T-helper 1 cell treated with Interleukin-12 subunit alpha and Interleukin-12 subunit beta and Interleukin-4 antibody, amounts not matched to agents 30 μg/mL and 1 μg/mL, for 36 hours (primary cell): Measurements from ENCODE around the gene STK36.

ENCODE experiments used
- H3K27ac Mint-ChIP-seq: one replicate; pipeline ENCODE4 v1.8.0; 2021; ENCODE audit warnings: mild to moderate bottlenecking, mixed read lengths
- H3K27me3 Mint-ChIP-seq: one replicate; pipeline ENCODE4 v1.8.0; 2021; ENCODE audit warnings: low read depth, mixed read lengths
- H3K36me3 Mint-ChIP-seq: one replicate; pipeline ENCODE4 v1.8.0; 2021; ENCODE audit warnings: low read depth, mixed read lengths
- H3K4me1 Mint-ChIP-seq: one replicate; pipeline ENCODE4 v1.8.0; 2021; ENCODE audit warnings: low read depth, mixed read lengths
- H3K4me3 Mint-ChIP-seq: one replicate; pipeline ENCODE4 v1.8.0; 2021; ENCODE audit warnings: mild to moderate bottlenecking, moderate library complexity, mixed read lengths
- H3K9me3 Mint-ChIP-seq: one replicate; pipeline ENCODE4 v1.8.0; 2021; ENCODE audit warnings: mixed read lengths

The STK36 gene

GRCh38 chr2:218736531-218736930 is 64.6 kb downstream of the STK36 start:
- H3K4me1 Mint-ChIP-seq: peaks cover 30% of the 10 kb centered on the region
- no peak overlapping the region for H3K4me3 Mint-ChIP-seq
- peaks cover 27% of the 10 kb centered on the region for H3K36me3 Mint-ChIP-seq
- H3K27me3 Mint-ChIP-seq: no peaks in the 10 kb centered on the region
- no peak overlapping the region for H3K27ac Mint-ChIP-seq
- peaks cover 3% of the 10 kb centered on the region for H3K9me3 Mint-ChIP-seq

- Mint-ChIP-seq H3K4me1 (peaks cover 16% of the 10 kb centered on the region), H3K9me3 (no peaks in the 10 kb centered on the region), H3K36me3 (peaks cover 37% of the 10 kb centered on the region), H3K27me3 (no peaks in the 10 kb centered on the region), H3K4me3 (no peak overlapping the region), H3K27ac (no peak overlapping the region)
Measured at GRCh38 chr2:218743068-218743467, 71.2 kb downstream of the STK36 start.

- peak overlapping the region; percentile 34 for H3K27ac Mint-ChIP-seq
Measured at GRCh38 chr2:218744615-218745014, 72.7 kb downstream of the STK36 start.

GRCh38 chr2:218745160-218745558 is 73.3 kb downstream of the STK36 start:
- Mint-ChIP-seq H3K27me3 (no peaks in the 10 kb centered on the region), H3K4me1 (peaks cover 16% of the 10 kb centered on the region), H3K4me3 (no peak overlapping the region), H3K27ac (peak overlapping the region; percentile 17), H3K36me3 (peaks cover 30% of the 10 kb centered on the region), H3K9me3 (no peaks in the 10 kb centered on the region)

More at GRCh38 chr2:218744615-218745014, 72.7 kb downstream of the STK36 start:
- H3K27me3 Mint-ChIP-seq: no peaks in the 10 kb centered on the region
- H3K4me1 Mint-ChIP-seq: peaks cover 16% of the 10 kb centered on the region
- no peaks in the 10 kb centered on the region for H3K9me3 Mint-ChIP-seq
- H3K4me3 Mint-ChIP-seq: no peak overlapping the region
- peaks cover 30% of the 10 kb centered on the region for H3K36me3 Mint-ChIP-seq

- H3K27me3 Mint-ChIP-seq: no peaks in the 10 kb centered on the region
- H3K36me3 Mint-ChIP-seq: peaks cover 35% of the 10 kb centered on the region
Measured at GRCh38 chr2:218745559-218746469, 73.9 kb downstream of the STK36 start.

GRCh38 chr2:218746470-218746795 is 74.5 kb downstream of the STK36 start:
- H3K36me3 Mint-ChIP-seq: peaks cover 37% of the 10 kb centered on the region
- H3K9me3 Mint-ChIP-seq: no peaks in the 10 kb centered on the region
- H3K27ac Mint-ChIP-seq: no peak overlapping the region
- no peak overlapping the region for H3K4me3 Mint-ChIP-seq
- peaks cover 16% of the 10 kb centered on the region for H3K4me1 Mint-ChIP-seq
- H3K27me3 Mint-ChIP-seq: no peaks in the 10 kb centered on the region

More at GRCh38 chr2:218745559-218746469, 73.9 kb downstream of the STK36 start:
- Mint-ChIP-seq H3K27ac (peak overlapping the region; percentile 17), H3K4me3 (no peak overlapping the region), H3K4me1 (peaks cover 16% of the 10 kb centered on the region), H3K9me3 (no peaks in the 10 kb centered on the region)

- Mint-ChIP-seq H3K4me3 (no peak overlapping the region), H3K27me3 (no peaks in the 10 kb centered on the region), H3K36me3 (peaks cover 39% of the 10 kb centered on the region), H3K9me3 (no peaks in the 10 kb centered on the region), H3K27ac (no peak overlapping the region), H3K4me1 (peaks cover 16% of the 10 kb centered on the region)
Measured at GRCh38 chr2:218746960-218747359, 75.1 kb downstream of the STK36 start.

- Mint-ChIP-seq H3K9me3 (no peaks in the 10 kb centered on the region), H3K36me3 (peaks cover 46% of the 10 kb centered on the region), H3K27ac (no peak overlapping the region)
Measured at GRCh38 chr2:218748741-218749441, 77.0 kb downstream of the STK36 start.

More at GRCh38 chr2:218748741-218749441, 77.0 kb downstream of the STK36 start:
- no peaks in the 10 kb centered on the region for H3K27me3 Mint-ChIP-seq
- H3K4me1 Mint-ChIP-seq: peaks cover 13% of the 10 kb centered on the region
- no peak overlapping the region for H3K4me3 Mint-ChIP-seq
